HEK293T (cell line): ENCODE measurements around the gene MSH3.

Source experiments
- ARNT ChIP-seq: fragments of 450-650 bp; IDR thresholded peaks from 2 replicates; pipeline ENCODE4 v1.6.1; 2017; ENCODE audit warnings: mild to moderate bottlenecking
- BHLHE40 ChIP-seq: fragments of 450-650 bp; IDR thresholded peaks from 2 replicates; pipeline ENCODE4 v1.6.1; 2016; ENCODE audit warnings: mild to moderate bottlenecking, moderate library complexity, borderline replicate concordance
- ELF4 ChIP-seq: fragments of 450-650 bp; IDR thresholded peaks from 2 replicates; pipeline ENCODE4 v1.6.1; 2017; ENCODE audit warnings: antibody characterized with exemption
- FOXA1 ChIP-seq: fragments of 450-650 bp; IDR thresholded peaks from 2 replicates; pipeline ENCODE4 v1.6.1; 2016; ENCODE audit warnings: mild to moderate bottlenecking
- FOXK2 ChIP-seq: fragments of 450-650 bp; IDR thresholded peaks from 2 replicates; pipeline ENCODE4 v1.6.1; 2016; ENCODE audit warnings: mild to moderate bottlenecking
- FOXM1 ChIP-seq: fragments of 450-650 bp; IDR thresholded peaks from 2 replicates; pipeline ENCODE4 v1.6.1; 2017; ENCODE audit warnings: mild to moderate bottlenecking, borderline replicate concordance
- HDGF ChIP-seq: fragments of 450-650 bp; IDR thresholded peaks from 2 replicates; pipeline ENCODE4 v1.6.1; 2017; ENCODE audit warnings: antibody characterized with exemption, borderline replicate concordance
- LEF1 ChIP-seq: fragments of 450-650 bp; IDR thresholded peaks from 2 replicates; pipeline ENCODE4 v1.6.1; 2017; ENCODE audit warnings: mild to moderate bottlenecking, borderline replicate concordance
- NFRKB ChIP-seq: fragments of 450-650 bp; IDR thresholded peaks from 2 replicates; pipeline ENCODE4 v1.6.1; 2016; ENCODE audit warnings: mild to moderate bottlenecking, moderate library complexity
- PKNOX1 ChIP-seq: fragments of 450-650 bp; IDR thresholded peaks from 2 replicates; pipeline ENCODE4 v1.6.1; 2016
- SP1 ChIP-seq: fragments of 450-650 bp; IDR thresholded peaks from 2 replicates; pipeline ENCODE4 v1.6.1; 2017
- SUZ12 ChIP-seq: fragments of 450-650 bp; IDR thresholded peaks from 2 replicates; pipeline ENCODE4 v1.6.1; 2016; ENCODE audit warnings: mild to moderate bottlenecking
- TARDBP ChIP-seq: fragments of 450-650 bp; IDR thresholded peaks from 2 replicates; pipeline ENCODE4 v1.6.1; 2016
- ZNF384 ChIP-seq: fragments of 450-650 bp; IDR thresholded peaks from 2 replicates; pipeline ENCODE4 v1.6.1; 2016

- TF ChIP-seq FOXK2 (no peak), ELF4 (no peak), SP1 (no peak), ZNF384 (no peak), BHLHE40 (no peak), FOXM1 (no peak), SUZ12 (no peak), ARNT (no peak), NFRKB (no peak), FOXA1 (no peak), TARDBP (no peak), HDGF (no peak), PKNOX1 (no peak), LEF1 (no peak)
These were observed 950 bp upstream of the MSH3 start for GRCh38 chr5:80653502-80653901.
